IPS-15b (cell line): ENCODE results near the gene RPS10.

Source experiments
- H3K27me3 ChIP-seq: one replicate; pipeline ENCODE4 v1.6.1; 2013; ENCODE audit warnings: low read length; ENCODE audit not compliant: control insufficient read depth, insufficient read depth
- H3K36me3 ChIP-seq: one replicate; pipeline ENCODE4 v1.6.1; 2013; ENCODE audit warnings: low read length; ENCODE audit not compliant: control insufficient read depth, insufficient read depth
- H3K4me1 ChIP-seq: one replicate; pipeline ENCODE4 v1.6.1; 2013; ENCODE audit warnings: mild to moderate bottlenecking, low read length; ENCODE audit not compliant: control insufficient read depth, insufficient read depth
- H3K4me3 ChIP-seq: one replicate; pipeline ENCODE4 v1.5.1; 2013; ENCODE audit warnings: low read depth, low read length
- H3K9ac ChIP-seq: one replicate; pipeline ENCODE4 v1.6.1; 2013; ENCODE audit warnings: low read depth, mild to moderate bottlenecking, low read length
- H3K9me3 ChIP-seq: one replicate; pipeline ENCODE4 v1.6.1; 2013; ENCODE audit warnings: mild to moderate bottlenecking, low read length; ENCODE audit not compliant: control insufficient read depth, insufficient read depth

Gene RPS10

GRCh38 chr6:34462551-34462971, 36.7 kb upstream of the RPS10 start:
- Histone ChIP-seq H3K4me3 (no peak overlapping the region), H3K9ac (no peak overlapping the region), H3K4me1 (peaks cover 8% of the 10 kb centered on the region), H3K27me3 (peaks cover 6% of the 10 kb centered on the region), H3K36me3 (no peaks in the 10 kb centered on the region), H3K9me3 (no peaks in the 10 kb centered on the region)

DNA sequence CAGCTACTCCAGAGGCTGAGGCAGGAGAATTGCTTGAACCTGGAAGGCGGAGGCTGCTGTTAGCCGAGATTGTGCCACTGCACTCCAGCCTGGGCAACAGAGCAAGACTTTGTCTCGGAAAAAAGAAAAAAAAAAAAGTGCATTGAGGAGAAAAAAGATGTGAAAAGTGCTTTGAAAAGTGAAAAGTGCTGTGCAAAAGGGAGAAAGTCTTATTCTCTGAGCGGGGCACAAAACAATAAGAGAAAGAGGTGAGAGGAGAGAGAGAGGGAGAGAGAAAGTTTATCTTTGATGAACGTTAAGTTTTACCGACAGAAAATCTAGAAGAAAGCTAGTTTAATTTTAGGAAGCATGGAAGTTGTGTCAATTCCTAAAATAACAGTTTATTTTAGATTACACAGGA, 36.1 kb upstream of the RPS10 start:
- no peak overlapping the region for H3K4me3 ChIP-seq
- no peak overlapping the region for H3K9ac ChIP-seq

GRCh38 chr6:34460796-34461507, 35.1 kb upstream of the RPS10 start:
- Histone ChIP-seq H3K4me3 (no peak overlapping the region), H3K9ac (no peak overlapping the region), H3K36me3 (no peaks in the 10 kb centered on the region), H3K9me3 (no peaks in the 10 kb centered on the region), H3K27me3 (peaks cover 2% of the 10 kb centered on the region), H3K4me1 (peaks cover 8% of the 10 kb centered on the region)

More for the DNA sequence above, 36.1 kb upstream of the RPS10 start:
- Histone ChIP-seq H3K36me3 (no peaks in the 10 kb centered on the region), H3K9me3 (no peaks in the 10 kb centered on the region), H3K4me1 (peaks cover 8% of the 10 kb centered on the region), H3K27me3 (peaks cover 6% of the 10 kb centered on the region)

- H3K36me3 ChIP-seq: no peaks in the 10 kb centered on the region
- H3K4me3 ChIP-seq: no peak overlapping the region
- peaks cover 1% of the 10 kb centered on the region for H3K27me3 ChIP-seq
- H3K9me3 ChIP-seq: no peaks in the 10 kb centered on the region
- H3K9ac ChIP-seq: no peak overlapping the region
- peaks cover 8% of the 10 kb centered on the region for H3K4me1 ChIP-seq
These were observed 34.2 kb upstream of the RPS10 start for GRCh38 chr6:34459899-34460593.

DNA sequence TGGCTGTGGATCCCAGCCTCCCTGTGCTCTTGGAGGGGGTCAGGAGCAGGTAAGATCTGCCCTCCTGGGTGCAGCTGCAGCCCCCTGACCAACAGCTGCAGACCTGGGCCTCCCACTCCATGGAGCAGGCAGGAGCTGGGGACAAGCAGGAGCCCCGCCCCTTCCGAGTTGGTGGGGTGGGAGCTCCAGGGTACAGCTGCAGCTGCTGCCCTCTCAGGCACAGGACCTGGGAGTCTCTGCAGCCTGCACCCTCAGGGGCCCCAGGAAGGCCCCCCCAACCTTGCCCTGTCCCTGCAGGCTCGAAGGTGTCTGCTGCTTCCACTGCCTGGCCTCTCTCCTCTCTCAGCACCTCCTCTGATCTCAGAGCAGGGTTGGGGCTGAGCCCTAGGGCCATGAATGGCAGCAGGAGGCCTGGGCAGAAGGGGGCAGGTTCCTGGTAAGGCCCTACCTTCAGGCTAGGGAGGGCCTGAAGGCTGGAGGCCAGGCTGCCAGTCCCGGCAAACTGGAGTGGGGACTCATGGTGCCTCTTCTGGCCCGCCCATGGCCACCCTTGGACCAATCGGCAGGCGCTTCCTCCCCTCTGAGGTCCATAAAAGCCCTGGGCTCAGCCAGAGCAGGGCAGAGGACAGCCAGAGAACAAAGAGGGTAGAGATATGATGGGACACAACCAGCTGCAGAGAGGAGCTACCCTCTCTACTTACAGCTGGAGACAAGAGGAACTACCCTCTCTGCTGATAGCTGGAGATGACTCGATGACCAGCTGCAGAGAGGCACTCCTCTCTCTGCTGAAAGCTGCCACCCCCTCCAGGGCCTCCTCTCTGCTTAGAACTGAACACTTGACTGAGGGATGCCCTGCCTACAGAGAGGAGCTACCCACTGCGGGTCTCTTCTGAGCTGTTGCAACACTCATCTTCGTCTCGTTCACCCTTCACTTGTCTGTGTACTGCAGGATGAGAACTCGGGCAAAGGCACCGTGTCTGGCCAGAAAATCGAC, 32.2 kb upstream of the RPS10 start:
- no peak overlapping the region for H3K9ac ChIP-seq
- H3K4me3 ChIP-seq: no peak overlapping the region
- H3K36me3 ChIP-seq: no peaks in the 10 kb centered on the region
- H3K9me3 ChIP-seq: no peaks in the 10 kb centered on the region
- peaks cover 8% of the 10 kb centered on the region for H3K4me1 ChIP-seq
- H3K27me3 ChIP-seq: no peaks in the 10 kb centered on the region

GRCh38 chr6:34457382-34457741, 31.5 kb upstream of the RPS10 start:
- peaks cover 8% of the 10 kb centered on the region for H3K4me1 ChIP-seq
- no peaks in the 10 kb centered on the region for H3K36me3 ChIP-seq
- H3K27me3 ChIP-seq: no peaks in the 10 kb centered on the region
- H3K4me3 ChIP-seq: no peak overlapping the region
- H3K9ac ChIP-seq: no peak overlapping the region
- no peaks in the 10 kb centered on the region for H3K9me3 ChIP-seq

- Histone ChIP-seq H3K9me3 (no peaks in the 10 kb centered on the region), H3K36me3 (no peaks in the 10 kb centered on the region), H3K4me1 (peaks cover 3% of the 10 kb centered on the region), H3K27me3 (no peaks in the 10 kb centered on the region), H3K4me3 (no peak overlapping the region), H3K9ac (no peak overlapping the region)
These were observed 30.0 kb upstream of the RPS10 start for GRCh38 chr6:34455831-34456230.

- H3K9ac ChIP-seq: no peak overlapping the region
- no peaks in the 10 kb centered on the region for H3K4me1 ChIP-seq
- H3K27me3 ChIP-seq: no peaks in the 10 kb centered on the region
- no peak overlapping the region for H3K4me3 ChIP-seq
- H3K36me3 ChIP-seq: no peaks in the 10 kb centered on the region
- no peaks in the 10 kb centered on the region for H3K9me3 ChIP-seq
These were observed 25.3 kb upstream of the RPS10 start for GRCh38 chr6:34451192-34451591.

DNA sequence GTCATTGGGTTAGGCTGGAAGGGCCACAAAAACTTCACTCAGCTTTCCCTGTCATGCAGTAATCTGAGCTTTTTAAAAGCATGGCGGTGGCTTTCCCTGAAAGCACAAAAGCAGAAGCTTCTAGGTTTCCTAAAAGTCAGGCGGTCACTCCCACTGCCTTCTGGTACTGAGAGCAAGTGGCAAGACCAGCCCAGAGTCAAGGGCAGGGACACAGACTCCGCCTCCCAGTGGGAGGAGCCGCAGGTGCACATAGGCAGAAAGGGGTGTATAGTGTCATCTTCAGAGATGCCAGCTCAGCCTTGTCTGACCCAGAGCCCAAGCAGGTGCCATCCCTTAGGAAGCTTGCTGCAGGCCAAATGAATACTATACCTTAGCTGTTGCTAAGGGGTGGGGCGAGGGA, 22.0 kb upstream of the RPS10 start:
- Histone ChIP-seq H3K27me3 (no peaks in the 10 kb centered on the region), H3K4me3 (no peak overlapping the region), H3K9me3 (no peaks in the 10 kb centered on the region), H3K9ac (no peak overlapping the region), H3K4me1 (no peaks in the 10 kb centered on the region), H3K36me3 (no peaks in the 10 kb centered on the region)

DNA sequence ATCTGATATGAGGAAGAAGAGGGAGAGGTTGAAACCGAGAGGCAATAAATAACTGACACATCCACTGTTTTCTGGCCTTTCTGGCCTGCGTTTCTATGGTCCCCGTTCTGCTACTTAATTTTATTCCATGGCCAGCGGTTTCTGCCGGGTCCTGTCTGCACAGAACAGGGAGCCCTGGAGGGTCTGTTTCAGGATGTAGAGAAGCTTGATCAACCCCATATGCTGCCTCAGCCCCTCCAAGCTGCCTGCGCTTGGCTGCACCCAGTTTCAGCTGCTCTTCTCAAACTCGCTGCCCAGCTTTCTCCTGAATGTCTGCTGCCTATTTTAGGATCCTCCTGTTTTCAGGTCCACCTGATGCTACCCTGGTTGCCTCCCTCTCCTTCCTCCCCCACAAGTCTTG, 21.5 kb upstream of the RPS10 start:
- Histone ChIP-seq H3K27me3 (no peaks in the 10 kb centered on the region), H3K4me3 (no peak overlapping the region), H3K36me3 (no peaks in the 10 kb centered on the region), H3K9ac (no peak overlapping the region), H3K9me3 (no peaks in the 10 kb centered on the region), H3K4me1 (no peaks in the 10 kb centered on the region)

DNA sequence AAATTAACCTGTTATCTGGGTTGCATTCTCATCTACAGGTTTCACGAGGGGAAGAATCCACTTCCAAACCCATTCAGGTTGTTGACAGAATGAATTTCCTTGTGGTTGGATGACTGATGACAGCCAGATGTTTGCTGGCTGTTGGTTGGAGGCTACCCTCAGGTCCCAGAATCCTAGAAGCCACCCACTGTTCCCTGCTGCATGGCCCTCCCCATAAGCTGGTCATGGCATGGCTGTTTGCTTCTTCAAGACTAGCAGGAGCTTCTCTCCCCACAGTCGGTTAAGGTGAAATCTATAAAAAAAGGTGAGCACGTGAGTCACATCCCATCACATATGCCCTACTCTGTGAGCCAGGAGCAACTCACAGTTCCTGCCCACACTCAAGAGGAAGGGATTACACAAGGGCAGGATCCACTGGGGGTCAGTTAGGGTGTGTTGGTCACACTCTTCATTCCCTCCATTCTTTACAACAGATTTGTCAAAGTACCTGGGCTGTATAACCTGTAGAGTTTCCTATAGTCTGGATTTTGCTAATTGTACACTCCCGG, 19.5 kb upstream of the RPS10 start:
- Histone ChIP-seq H3K4me3 (no peak overlapping the region), H3K4me1 (no peaks in the 10 kb centered on the region), H3K36me3 (no peaks in the 10 kb centered on the region), H3K9ac (no peak overlapping the region), H3K9me3 (no peaks in the 10 kb centered on the region), H3K27me3 (no peaks in the 10 kb centered on the region)
